Measurements from ENCODE around the gene FBXL17.

FBXL17 gene

GRCh38 chr5:107982703-107983425 is 399.0 kb downstream of the FBXL17 start:
- no peak for DNase-seq

GRCh38 chr5:107980923-107981692 is 400.8 kb downstream of the FBXL17 start:
- DNase-seq, result no peak

DNA sequence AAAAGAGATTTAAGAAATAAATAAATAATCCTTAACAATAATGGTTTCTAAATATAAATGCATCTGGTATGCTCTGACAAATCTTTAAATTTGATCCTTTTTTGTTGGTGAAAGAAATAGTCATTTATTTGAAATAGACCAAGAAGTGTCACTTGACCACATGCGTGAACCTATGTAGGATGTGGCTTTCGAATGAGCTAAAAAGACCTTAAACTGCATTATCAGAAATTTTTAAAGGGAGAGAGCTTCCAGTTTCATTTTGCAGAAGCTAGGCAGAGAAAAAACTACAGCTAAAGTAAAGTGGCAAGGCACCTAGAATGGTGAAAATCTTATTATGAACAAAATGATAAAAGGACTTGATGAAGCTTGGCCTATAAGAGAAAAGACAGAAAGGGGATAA is 402.0 kb downstream of the FBXL17 start:
- no peak for DNase-seq

DNA sequence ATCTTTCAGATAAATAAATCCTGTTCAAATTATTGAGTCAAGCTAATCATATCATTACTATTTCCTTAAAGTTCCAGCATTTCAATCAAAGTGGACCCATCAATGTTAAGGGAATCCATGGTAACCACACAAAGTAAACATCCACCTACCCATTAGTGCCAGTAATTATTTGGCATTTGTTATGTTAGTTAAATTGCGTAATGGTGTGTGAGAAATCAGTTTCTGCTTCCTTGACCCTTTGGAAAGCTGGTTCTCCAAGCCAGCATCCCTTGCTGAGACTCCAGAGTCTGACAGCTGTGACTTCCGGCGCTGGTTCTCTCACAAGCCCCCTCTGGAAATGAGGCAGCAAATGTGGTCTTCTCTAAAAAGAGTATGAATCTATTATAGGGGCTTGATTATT is 402.6 kb downstream of the FBXL17 start:
- no peak for DNase-seq

DNA sequence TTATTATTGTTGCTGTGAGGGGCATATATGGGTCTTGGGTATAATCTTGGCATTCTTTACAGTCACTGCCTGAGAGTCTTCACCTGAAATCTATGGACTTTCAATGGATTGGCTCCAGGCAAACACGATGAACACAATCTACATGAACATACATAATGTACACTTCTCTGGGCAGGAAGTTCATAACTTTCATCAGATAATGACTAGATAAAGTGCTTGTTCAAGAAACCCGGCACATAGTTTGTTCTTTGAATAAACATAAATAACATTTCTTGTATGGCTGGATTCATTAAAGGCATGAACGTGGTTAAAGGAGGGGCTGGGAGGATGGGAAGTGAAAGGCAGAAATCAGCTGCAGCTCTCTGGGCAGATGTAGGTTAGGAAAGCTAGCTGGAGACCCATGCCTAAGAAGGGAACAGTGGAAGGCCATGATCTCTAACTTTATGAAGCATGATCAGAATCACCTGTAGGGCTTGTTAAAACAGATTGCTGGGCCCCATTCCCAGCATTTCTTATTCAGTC is 404.3 kb downstream of the FBXL17 start:
- no peak for DNase-seq

DNA sequence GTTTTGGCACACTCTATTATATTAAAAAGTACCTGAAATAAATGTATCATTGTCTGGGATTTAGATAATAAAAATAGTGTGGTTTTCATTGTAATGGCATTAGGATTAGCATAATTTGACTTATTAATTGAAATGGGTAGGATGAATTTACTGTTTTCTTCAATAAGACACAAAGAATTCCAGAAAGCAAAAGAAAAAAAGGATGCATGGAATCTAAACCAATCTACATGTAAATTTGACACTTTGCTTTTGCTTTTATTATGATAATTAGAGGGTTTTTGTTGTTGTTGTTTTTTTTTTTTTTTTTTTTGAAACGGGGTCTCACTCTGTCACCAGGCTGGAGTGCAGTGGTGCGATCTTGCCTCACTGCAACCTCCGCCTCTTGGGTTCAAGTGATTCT is 406.3 kb downstream of the FBXL17 start:
- no peak for DNase-seq

GRCh38 chr5:107971846-107972245 is 410.1 kb downstream of the FBXL17 start:
- no peak for DNase-seq

DNA sequence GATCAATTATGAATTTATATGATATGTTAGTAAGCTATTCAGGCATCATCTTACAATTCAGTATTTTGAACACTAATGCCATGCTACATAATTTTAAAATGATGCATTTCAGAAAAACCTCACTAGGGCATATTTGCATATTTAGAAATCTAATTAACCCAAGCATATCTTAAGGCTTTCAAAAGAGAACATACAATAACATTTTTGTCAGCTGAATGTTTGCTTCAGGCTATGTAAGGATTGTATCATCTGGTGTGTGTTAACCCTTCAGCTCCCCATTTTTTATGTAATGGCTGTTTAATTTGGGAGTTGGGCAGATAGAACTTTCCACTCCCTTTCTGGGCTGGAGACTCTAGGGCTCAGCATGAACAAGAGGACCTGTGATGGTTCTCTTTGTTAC is 412.1 kb downstream of the FBXL17 start:
- no peak for DNase-seq

DNA sequence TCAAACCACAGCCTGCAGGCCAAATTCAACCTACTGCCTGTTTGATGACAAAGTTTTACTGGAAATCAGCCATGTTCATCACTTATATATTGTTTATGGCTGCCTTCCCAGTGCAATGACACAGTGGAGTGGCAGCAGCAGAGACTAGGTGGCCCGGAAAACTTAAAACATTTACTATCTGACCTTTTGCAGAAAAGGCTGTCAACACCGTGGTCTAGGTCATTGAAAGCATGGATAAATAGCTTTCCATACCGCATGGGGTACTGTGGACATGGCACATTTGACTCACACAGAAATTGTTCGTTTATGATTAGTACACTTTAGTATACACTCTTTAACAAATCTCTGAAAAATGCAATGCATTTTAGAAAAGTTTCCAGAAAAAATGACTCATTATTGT is 412.9 kb downstream of the FBXL17 start:
- no peak for DNase-seq

DNA sequence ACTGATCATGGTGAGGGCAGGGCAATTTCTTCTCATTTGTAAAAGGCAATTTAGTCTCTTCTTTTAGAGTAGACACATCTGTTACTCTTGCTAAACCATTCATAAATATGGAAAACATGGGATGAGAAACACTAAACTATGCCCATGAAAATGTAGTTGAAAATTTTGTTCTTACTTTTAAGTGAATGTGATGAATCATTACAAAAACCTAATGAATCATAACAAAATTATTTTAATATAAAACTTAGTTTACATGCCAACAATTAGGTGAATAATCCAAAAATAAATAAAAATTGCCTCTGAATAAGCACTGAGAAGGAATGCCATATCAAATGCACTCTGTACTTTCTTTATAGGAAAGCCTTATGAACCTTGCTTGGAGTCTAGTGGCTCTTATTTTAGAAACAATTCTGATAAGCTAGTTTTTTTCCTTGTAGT is 413.5 kb downstream of the FBXL17 start:
- no peak for DNase-seq

DNA sequence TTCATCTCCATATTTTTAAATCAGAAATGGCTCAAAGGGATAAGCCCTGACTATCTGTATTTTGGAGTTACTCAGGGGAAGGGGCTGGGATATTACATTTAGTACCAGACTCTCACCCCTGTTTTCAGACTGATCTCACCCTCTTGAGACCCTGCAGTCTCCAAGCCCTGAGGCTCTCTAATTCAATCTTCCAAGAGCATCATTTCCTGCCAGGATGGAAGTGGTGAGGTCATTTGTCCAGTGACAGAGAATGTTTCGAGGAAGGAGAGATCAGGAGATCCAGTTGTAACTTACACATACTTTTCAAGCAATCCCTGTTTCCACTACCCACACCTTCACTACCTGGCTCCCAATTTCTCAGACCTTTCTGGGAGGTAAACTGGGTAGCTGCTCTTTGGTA is 415.7 kb downstream of the FBXL17 start:
- no peak for DNase-seq

DNA sequence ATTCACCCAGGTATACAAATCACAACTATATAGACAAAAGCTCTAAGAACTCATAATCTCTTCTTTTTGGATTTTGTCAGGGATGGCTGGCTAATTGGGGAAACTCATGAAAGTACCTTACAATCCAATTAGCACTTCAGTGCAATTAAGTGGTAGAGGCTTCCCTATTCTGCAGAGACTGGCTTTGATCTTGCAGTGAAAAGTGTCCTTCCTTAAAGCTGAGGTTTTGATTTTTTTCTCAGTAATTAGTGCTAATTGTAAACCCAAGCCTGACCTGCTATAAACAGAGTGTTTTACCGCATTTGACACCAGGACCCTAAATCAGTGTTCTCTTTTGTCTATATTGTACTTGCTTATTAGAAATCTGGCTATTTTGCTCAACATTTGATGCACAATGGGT is 417.2 kb downstream of the FBXL17 start:
- no peak for DNase-seq

GRCh38 chr5:107959573-107960279 is 422.2 kb downstream of the FBXL17 start:
- DNase-seq, result no peak

GRCh38 chr5:107958861-107959260 is 423.0 kb downstream of the FBXL17 start:
- DNase-seq, result no peak

DNA sequence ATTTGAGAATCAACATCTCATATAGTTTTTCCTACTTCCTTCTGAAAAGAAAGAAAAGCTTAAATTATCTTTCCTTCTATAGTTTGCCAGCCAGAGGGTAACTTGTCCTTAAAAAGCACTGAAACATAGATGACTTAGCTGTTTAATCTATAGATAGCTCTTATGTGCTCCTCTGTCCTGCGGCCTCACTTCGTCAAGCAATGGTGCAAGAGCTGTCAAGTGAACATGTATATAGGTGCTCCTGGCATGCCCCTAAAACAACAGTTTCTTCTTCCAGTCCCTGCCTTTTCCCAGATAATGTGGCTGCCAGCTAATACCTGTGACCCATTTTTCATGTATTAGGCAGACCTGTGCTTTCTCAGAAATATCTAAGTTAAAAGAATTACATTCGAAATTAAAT is 423.5 kb downstream of the FBXL17 start:
- no peak for DNase-seq

DNA sequence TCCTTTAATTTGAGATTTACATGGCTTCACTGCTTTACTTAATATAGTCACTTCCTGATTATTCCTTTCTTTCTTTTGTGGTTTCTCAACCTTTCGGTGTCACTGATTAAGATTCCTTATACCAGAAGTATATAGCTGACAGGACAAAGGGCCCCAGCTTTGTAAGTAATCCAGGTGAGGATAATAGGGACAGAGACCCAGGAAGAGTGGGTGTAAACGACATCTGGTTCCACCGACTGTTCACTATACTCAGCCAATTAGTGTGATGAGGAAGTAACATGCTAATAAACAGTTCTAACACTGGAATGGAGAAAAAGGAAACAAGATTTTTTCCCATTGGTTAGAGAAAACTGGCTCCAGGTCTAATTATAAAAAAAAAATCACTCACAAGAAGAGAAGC is 424.8 kb downstream of the FBXL17 start:
- DNase-seq, result peak; percentile 30

DNA sequence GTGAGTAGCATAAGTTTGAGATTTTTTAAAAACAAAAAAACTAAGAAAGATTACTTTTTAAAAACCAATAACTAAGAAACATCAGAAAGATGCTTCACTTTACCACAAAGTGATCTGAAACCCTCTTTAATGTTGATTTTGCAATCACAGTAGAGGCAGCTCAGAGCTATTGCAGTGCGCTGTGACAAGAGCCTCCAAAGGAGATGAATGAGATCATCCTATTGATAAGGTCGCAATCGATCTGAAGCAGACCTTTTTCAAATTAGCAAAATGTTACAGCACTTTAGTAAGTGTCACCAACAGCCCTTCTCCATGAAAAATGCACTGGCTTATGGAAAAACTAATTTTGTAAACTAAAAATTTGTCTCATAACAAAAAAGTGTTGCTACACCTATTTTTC is 426.6 kb downstream of the FBXL17 start:
- DNase-seq, result no peak

DNA sequence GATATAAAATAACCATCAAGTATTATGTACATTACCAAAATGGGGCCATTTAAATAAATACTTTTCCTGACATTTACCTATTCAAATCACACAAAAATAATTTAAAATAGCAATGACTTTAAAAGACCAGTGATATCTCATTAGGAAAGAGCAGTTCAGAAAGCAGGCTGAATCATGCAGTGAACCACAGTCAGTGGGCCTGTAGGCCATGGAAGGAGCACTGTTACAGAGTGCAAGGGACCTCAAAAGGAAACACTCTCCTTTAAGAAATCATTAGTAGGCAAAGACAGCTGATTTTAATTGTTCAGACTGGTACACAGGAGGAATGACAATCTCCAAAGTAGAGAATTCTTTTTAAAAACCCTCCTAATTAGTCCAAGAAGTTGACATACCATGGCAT is 427.6 kb downstream of the FBXL17 start:
- no peak for DNase-seq

DNA sequence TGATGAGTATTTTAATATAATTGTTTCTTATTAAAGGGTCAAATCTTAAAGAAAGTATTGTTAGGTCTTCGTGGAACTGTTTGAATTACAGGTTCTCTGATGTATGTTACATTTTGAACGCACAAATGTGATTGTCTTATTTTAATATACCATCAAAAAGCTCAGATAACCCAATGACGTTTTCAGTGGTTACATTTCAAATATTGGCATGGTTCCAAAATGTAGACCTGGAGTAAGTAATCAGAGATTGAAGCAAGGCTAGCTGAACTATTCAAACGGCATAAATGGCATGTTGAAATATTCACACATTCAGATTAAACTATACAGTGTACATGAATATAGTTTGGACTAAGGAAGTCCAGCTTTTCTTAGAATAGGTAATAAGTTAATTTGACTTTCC is 429.4 kb downstream of the FBXL17 start:
- no peak for DNase-seq

- no peak for DNase-seq
Measured at GRCh38 chr5:107951309-107951708, 430.6 kb downstream of the FBXL17 start.

GRCh38 chr5:107950776-107951175 is 431.1 kb downstream of the FBXL17 start:
- no peak for DNase-seq

- DNase-seq, result no peak
Measured at GRCh38 chr5:107949688-107950341, 432.1 kb downstream of the FBXL17 start.

- DNase-seq, result peak; percentile 30
Measured at GRCh38 chr5:107948377-107948776, 433.5 kb downstream of the FBXL17 start.

Measured in NCI-H2171 (cell line).